GM12878 (cell line): ENCODE results near the gene MAPK8.

Experiments
- BHLHE40 ChIP-seq, 2 experiments: fragments of 450-650 bp in 1 of 2; IDR thresholded peaks; 2 replicates each; pipeline ENCODE4 v1.6.1; 2011 to 2017; ENCODE audit warnings: low read depth in 2 of 2, borderline replicate concordance in 1 of 2, improper control_type of control experiment in 1 of 2, low read length in 1 of 2, mild to moderate bottlenecking in 1 of 2
- FOXK2 ChIP-seq: fragments of 450-650 bp; IDR thresholded peaks from 2 replicates; pipeline ENCODE4 v1.6.1; 2017; ENCODE audit warnings: mild to moderate bottlenecking, moderate library complexity
- GABPA ChIP-seq: IDR thresholded peaks from 2 replicates; pipeline ENCODE4 v1.6.1; 2014; ENCODE audit warnings: antibody characterized with exemption, low read depth, mild to moderate bottlenecking, inconsistent platforms
- MEF2A ChIP-seq: IDR thresholded peaks from 2 replicates; pipeline ENCODE4 v1.6.1; 2011; ENCODE audit warnings: low read depth, mild to moderate bottlenecking, low read length, moderate library complexity; ENCODE audit not compliant: insufficient read depth
- MTA3 ChIP-seq: IDR thresholded peaks from 2 replicates; pipeline ENCODE4 v1.6.1; 2012; ENCODE audit warnings: low read length, inconsistent platforms, borderline replicate concordance
- MYC ChIP-seq: IDR thresholded peaks from 2 replicates; pipeline ENCODE4 v1.6.1; 2011; ENCODE audit warnings: mild to moderate bottlenecking, low read length, moderate library complexity, inconsistent platforms; ENCODE audit not compliant: insufficient read depth, insufficient replicate concordance, insufficient read length, severe bottlenecking
- NFYB ChIP-seq: IDR thresholded peaks from 2 replicates; pipeline ENCODE4 v1.6.1; 2011; ENCODE audit warnings: low read depth, mild to moderate bottlenecking, low read length, improper control_type of control experiment, moderate library complexity; ENCODE audit not compliant: insufficient read depth
- RAD21 ChIP-seq: IDR thresholded peaks from 2 replicates; pipeline ENCODE4 v1.6.1; 2011; ENCODE audit warnings: mild to moderate bottlenecking, low read depth, low read length, moderate library complexity; ENCODE audit not compliant: insufficient read depth
- RCOR1 ChIP-seq: conservative IDR thresholded peaks from 2 replicates; pipeline ENCODE4 v1.6.1; 2012; ENCODE audit warnings: low read depth, low read length, improper control_type of control experiment
- SMC3 ChIP-seq: IDR thresholded peaks from 2 replicates; pipeline ENCODE4 v1.6.1; 2011; ENCODE audit warnings: low read length, improper control_type of control experiment, borderline replicate concordance
- ZZZ3 ChIP-seq: IDR thresholded peaks from 2 replicates; pipeline ENCODE4 v1.6.1; 2011; ENCODE audit warnings: low read depth; ENCODE audit not compliant: control insufficient read depth, insufficient read length
- TF ChIP-seq, protein P1 (sequence below): fragments of 450-650 bp; IDR thresholded peaks from 2 replicates; pipeline ENCODE4 v1.6.1; 2017; ENCODE audit warnings: mild to moderate bottlenecking
- TF ChIP-seq, protein P2 (sequence below), 3 experiments: IDR thresholded peaks in 2 of 3; conservative IDR thresholded peaks in 1 of 3; 2 replicates each; pipeline ENCODE4 v1.5.1; 2011; ENCODE audit warnings: low read depth in 3 of 3, low read length in 3 of 3, mild to moderate bottlenecking in 3 of 3, control low read depth in 2 of 3, moderate library complexity in 2 of 3, inconsistent platforms in 1 of 3, mixed read lengths in 1 of 3; ENCODE audit not compliant: control insufficient read depth in 2 of 3, insufficient read depth in 1 of 3; ENCODE audit errors: extremely low read depth in 1 of 3

DNA sequence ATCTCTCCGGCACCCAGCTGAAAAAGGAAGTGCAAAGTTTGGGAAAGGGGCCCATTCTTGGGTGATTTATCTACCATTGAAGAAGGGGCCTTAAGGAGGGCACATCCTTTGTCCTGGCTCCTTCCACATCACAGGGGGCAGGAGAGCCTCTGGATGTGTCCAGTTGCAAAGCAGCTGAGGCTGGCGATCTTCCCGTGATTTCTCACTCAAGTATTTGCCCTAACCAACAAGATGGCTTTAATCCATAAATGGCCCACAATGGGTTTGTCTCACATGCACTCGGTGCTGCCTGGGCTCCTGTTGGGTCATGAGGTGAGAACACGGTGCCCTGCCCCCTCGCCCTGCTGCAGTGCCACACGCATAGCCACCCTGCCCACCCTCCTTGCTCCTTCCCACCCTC, 17.8 kb upstream of the MAPK8 start:
- TF ChIP-seq, protein P1, sequence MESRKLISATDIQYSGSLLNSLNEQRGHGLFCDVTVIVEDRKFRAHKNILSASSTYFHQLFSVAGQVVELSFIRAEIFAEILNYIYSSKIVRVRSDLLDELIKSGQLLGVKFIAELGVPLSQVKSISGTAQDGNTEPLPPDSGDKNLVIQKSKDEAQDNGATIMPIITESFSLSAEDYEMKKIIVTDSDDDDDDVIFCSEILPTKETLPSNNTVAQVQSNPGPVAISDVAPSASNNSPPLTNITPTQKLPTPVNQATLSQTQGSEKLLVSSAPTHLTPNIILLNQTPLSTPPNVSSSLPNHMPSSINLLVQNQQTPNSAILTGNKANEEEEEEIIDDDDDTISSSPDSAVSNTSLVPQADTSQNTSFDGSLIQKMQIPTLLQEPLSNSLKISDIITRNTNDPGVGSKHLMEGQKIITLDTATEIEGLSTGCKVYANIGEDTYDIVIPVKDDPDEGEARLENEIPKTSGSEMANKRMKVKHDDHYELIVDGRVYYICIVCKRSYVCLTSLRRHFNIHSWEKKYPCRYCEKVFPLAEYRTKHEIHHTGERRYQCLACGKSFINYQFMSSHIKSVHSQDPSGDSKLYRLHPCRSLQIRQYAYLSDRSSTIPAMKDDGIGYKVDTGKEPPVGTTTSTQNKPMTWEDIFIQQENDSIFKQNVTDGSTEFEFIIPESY = no peak
- TF ChIP-seq, protein P2, sequence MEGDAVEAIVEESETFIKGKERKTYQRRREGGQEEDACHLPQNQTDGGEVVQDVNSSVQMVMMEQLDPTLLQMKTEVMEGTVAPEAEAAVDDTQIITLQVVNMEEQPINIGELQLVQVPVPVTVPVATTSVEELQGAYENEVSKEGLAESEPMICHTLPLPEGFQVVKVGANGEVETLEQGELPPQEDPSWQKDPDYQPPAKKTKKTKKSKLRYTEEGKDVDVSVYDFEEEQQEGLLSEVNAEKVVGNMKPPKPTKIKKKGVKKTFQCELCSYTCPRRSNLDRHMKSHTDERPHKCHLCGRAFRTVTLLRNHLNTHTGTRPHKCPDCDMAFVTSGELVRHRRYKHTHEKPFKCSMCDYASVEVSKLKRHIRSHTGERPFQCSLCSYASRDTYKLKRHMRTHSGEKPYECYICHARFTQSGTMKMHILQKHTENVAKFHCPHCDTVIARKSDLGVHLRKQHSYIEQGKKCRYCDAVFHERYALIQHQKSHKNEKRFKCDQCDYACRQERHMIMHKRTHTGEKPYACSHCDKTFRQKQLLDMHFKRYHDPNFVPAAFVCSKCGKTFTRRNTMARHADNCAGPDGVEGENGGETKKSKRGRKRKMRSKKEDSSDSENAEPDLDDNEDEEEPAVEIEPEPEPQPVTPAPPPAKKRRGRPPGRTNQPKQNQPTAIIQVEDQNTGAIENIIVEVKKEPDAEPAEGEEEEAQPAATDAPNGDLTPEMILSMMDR (IDR thresholded peaks at IDR 0.05 in 2 of 3, conservative IDR thresholded peaks at IDR 0.05 in 1 of 3; ENCODE audit: control insufficient read depth in 2 of 3, extremely low read depth in 1 of 3, insufficient read depth in 1 of 3, low read depth in 3 of 3, low read length in 3 of 3) = no peak
- no peak for TF ChIP-seq MEF2A
- no peak for TF ChIP-seq MTA3
- TF ChIP-seq GABPA = no peak
- no peak for TF ChIP-seq NFYB
- no peak for TF ChIP-seq SMC3
- TF ChIP-seq FOXK2 = no peak
- TF ChIP-seq BHLHE40 (IDR thresholded peaks at IDR 0.05; ENCODE audit: borderline replicate concordance in 1 of 2, low read depth in 2 of 2, low read length in 1 of 2) = no peak
- TF ChIP-seq RCOR1 = no peak
- TF ChIP-seq RAD21 = no peak
- TF ChIP-seq MYC = no peak
- no peak for TF ChIP-seq ZZZ3
